Liver (tissue), 9 donors: Measurements from ENCODE around the gene GNG7. TPM values are rescaled to one million over a fixed set of nuclear protein-coding genes. Genes with fewer than 3 reads are reported as not detected.

Source experiments
- DNase-seq: peaks from one replicate; pipeline ENCODE4 v3.0.0-alpha.2; 2017; ENCODE audit warnings: low spot score
- H3K27ac ChIP-seq, 2 donors: one replicate each; pipeline ENCODE4 v1.7.0; 2013; ENCODE audit warnings: inconsistent platforms in 2 of 2, low read length in 2 of 2, control low read depth in 1 of 2, low read depth in 1 of 2, mild to moderate bottlenecking in 1 of 2
- H3K27me3 ChIP-seq, 4 donors: one replicate each; pipeline versions ENCODE4 v1.6.1 to v1.7.0; 2013; ENCODE audit warnings: low read length in 3 of 4, inconsistent platforms in 1 of 4, mild to moderate bottlenecking in 1 of 4, moderate library complexity in 1 of 4; ENCODE audit not compliant: control insufficient read depth in 4 of 4, insufficient read depth in 4 of 4
- H3K36me3 ChIP-seq, 4 donors: one replicate each; pipeline versions ENCODE4 v1.6.1 to v1.7.0; 2013; ENCODE audit warnings: low read length in 3 of 4, mild to moderate bottlenecking in 3 of 4, low read depth in 1 of 4, moderate library complexity in 1 of 4; ENCODE audit not compliant: control insufficient read depth in 4 of 4, insufficient read depth in 3 of 4
- H3K4me1 ChIP-seq, 4 donors: one replicate each; pipeline versions ENCODE4 v1.6.1 to v1.7.0; 2013; ENCODE audit warnings: low read length in 3 of 4, mild to moderate bottlenecking in 3 of 4, moderate library complexity in 1 of 4; ENCODE audit not compliant: control insufficient read depth in 4 of 4, insufficient read depth in 4 of 4
- H3K4me3 ChIP-seq, 3 donors: one replicate each; pipeline versions ENCODE4 v1.6.1 to v1.7.0; 2013; ENCODE audit warnings: low read length in 3 of 3, control low read depth in 1 of 3, low read depth in 1 of 3, mild to moderate bottlenecking in 1 of 3
- H3K9ac ChIP-seq, 2 donors: one replicate each; pipeline ENCODE4 v1.7.0; 2013; ENCODE audit warnings: low read length in 2 of 2, mild to moderate bottlenecking in 2 of 2, moderate library complexity in 2 of 2, control low read depth in 1 of 2, low read depth in 1 of 2
- H3K9me3 ChIP-seq, 4 donors: one replicate each; pipeline versions ENCODE4 v1.6.1 to v1.7.0; 2013; ENCODE audit warnings: low read length in 3 of 4; ENCODE audit not compliant: control insufficient read depth in 4 of 4
- ATF3 ChIP-seq: IDR thresholded peaks from 2 replicates; pipeline ENCODE4 v1.6.1; 2016; ENCODE audit warnings: antibody characterized with exemption
- EGR1 ChIP-seq, 2 donors: IDR thresholded peaks; 2 replicates each; pipeline ENCODE4 v1.6.1; 2016 to 2018; ENCODE audit warnings: antibody characterized with exemption in 2 of 2, low read depth in 2 of 2
- FOXA1 ChIP-seq: IDR thresholded peaks from 2 replicates; pipeline ENCODE4 v1.6.1; 2016; ENCODE audit warnings: antibody characterized with exemption
- FOXA2 ChIP-seq: IDR thresholded peaks from 2 replicates; pipeline ENCODE4 v1.6.1; 2016; ENCODE audit warnings: antibody characterized with exemption
- GABPA ChIP-seq, 2 donors: IDR thresholded peaks in 1 of 2; conservative IDR thresholded peaks in 1 of 2; 2 replicates each; pipeline ENCODE4 v1.6.1; 2016; ENCODE audit warnings: antibody characterized with exemption in 2 of 2, mild to moderate bottlenecking in 1 of 2, moderate library complexity in 1 of 2
- HNF4A ChIP-seq, 2 donors: conservative IDR thresholded peaks; 2 replicates each; pipeline ENCODE4 v1.6.1; 2016; ENCODE audit warnings: antibody characterized with exemption in 2 of 2, mild to moderate bottlenecking in 2 of 2
- HNF4G ChIP-seq: IDR thresholded peaks from 2 replicates; pipeline ENCODE4 v1.6.1; 2016; ENCODE audit warnings: antibody characterized with exemption
- MAX ChIP-seq: IDR thresholded peaks from 2 replicates; pipeline ENCODE4 v1.6.1; 2016; ENCODE audit warnings: antibody characterized with exemption
- NR2F2 ChIP-seq: IDR thresholded peaks from 2 replicates; pipeline ENCODE4 v1.6.1; 2016; ENCODE audit warnings: antibody characterized with exemption
- RAD21 ChIP-seq, 2 donors: IDR thresholded peaks; 2 replicates each; pipeline ENCODE4 v1.6.1; 2016; ENCODE audit warnings: antibody characterized with exemption in 2 of 2, mild to moderate bottlenecking in 2 of 2
- REST ChIP-seq: IDR thresholded peaks from 2 replicates; pipeline ENCODE4 v1.6.1; 2016; ENCODE audit warnings: antibody characterized with exemption, mild to moderate bottlenecking
- SP1 ChIP-seq: IDR thresholded peaks from 2 replicates; pipeline ENCODE4 v1.6.1; 2018; ENCODE audit warnings: antibody characterized with exemption, mild to moderate bottlenecking
- TAF1 ChIP-seq: conservative IDR thresholded peaks from 2 replicates; pipeline ENCODE4 v1.6.1; 2016; ENCODE audit warnings: antibody characterized with exemption, mild to moderate bottlenecking
- YY1 ChIP-seq: IDR thresholded peaks from 2 replicates; pipeline ENCODE4 v1.6.1; 2016; ENCODE audit warnings: antibody characterized with exemption, mild to moderate bottlenecking
- ZBTB33 ChIP-seq: IDR thresholded peaks from 2 replicates; pipeline ENCODE4 v1.6.1; 2016; ENCODE audit warnings: antibody characterized with exemption
- WGBS: extraction: QIAGEN DNeasy Blood & Tissue Kit; methylation state at CpG from one replicate; pipeline ENCODE4 v1.1.7; 2013; 5-methylcytosine and 5-hydroxymethylcytosine counted together
- polyA plus RNA-seq, 2 donors: library from polyadenylated mRNA; stranded (reverse) in 1 of 2; unstranded in 1 of 2; fragments of 200-250 nt in 1 of 2; fragments of >200 nt in 1 of 2; fragmentation: Nextera tagmentation in 1 of 2; extraction: Ambion mirVana in 1 of 2; gene quantifications; one replicate each; pipeline versions ENCODE4 v1.2.1 to v1.2.3, GENCODE V29; 2013 to 2015
- total RNA-seq, 2 donors: library from RNA; depleted of rRNA; stranded (reverse); fragments of >200 nt; gene quantifications; one replicate each; pipeline ENCODE4 v1.2.3, GENCODE V29; 2014
- donor health status: healthy.
- donor health status: healthy.
- donor health status: healthy.
- donor health status: healthy.
- donor health status: healthy.

GNG7 gene
- total and polyA plus RNA-seq, 4 donors = 0.75 to 1.9 (median 1.1) TPM

GRCh38 chr19:2736550-2737190, 34.2 kb upstream of the GNG7 start:
- Histone ChIP-seq H3K36me3 (peaks cover 5 to 30% (median 9%) of the 10 kb centered on the region in 4 donors), H3K4me1 (peaks cover 4 to 10% (median 8%) of the 10 kb centered on the region in 4 donors), H3K9ac (no peak overlapping the region), H3K27me3 (no peaks in the 10 kb centered on the region), H3K9me3 (peaks cover 0 to 2% (median 0%) of the 10 kb centered on the region in 4 donors), H3K27ac (no peak overlapping the region), H3K4me3 (no peak overlapping the region)
- WGBS = 96% methylated on average over 15 of the region's 15 CpGs
- DNase-seq = no peak
- TF ChIP-seq EGR1 (IDR thresholded peaks at IDR 0.05; ENCODE audit: low read depth in 2 of 2) = no peak
- no peak for TF ChIP-seq ATF3
- no peak for TF ChIP-seq MAX
- TF ChIP-seq REST = no peak
- no peak for TF ChIP-seq FOXA1
- no peak for TF ChIP-seq YY1
- no peak for TF ChIP-seq NR2F2
- TF ChIP-seq SP1 = no peak
- no peak for TF ChIP-seq HNF4A (conservative IDR thresholded peaks at IDR 0.05)
- no peak for TF ChIP-seq TAF1

GRCh38 chr19:2735374-2735773, 32.9 kb upstream of the GNG7 start:
- H3K9me3 ChIP-seq = peaks cover 0 to 2% (median 0%) of the 10 kb centered on the region in 4 donors
- no peak overlapping the region for H3K4me3 ChIP-seq
- H3K9ac ChIP-seq = no peak overlapping the region
- TF ChIP-seq FOXA2 = no peak
- TF ChIP-seq ATF3 = no peak
- no peak for TF ChIP-seq HNF4G
- TF ChIP-seq EGR1 (IDR thresholded peaks at IDR 0.05; ENCODE audit: low read depth in 2 of 2) = no peak
- no peak for TF ChIP-seq RAD21 (IDR thresholded peaks at IDR 0.05)
- TF ChIP-seq GABPA (IDR thresholded peaks at IDR 0.05 in 1 of 2, conservative IDR thresholded peaks at IDR 0.05 in 1 of 2) = no peak
- no peak for TF ChIP-seq FOXA1
- no peak for TF ChIP-seq SP1
- no peak for TF ChIP-seq ZBTB33
- peaks cover 4 to 10% (median 8%) of the 10 kb centered on the region in 4 donors for H3K4me1 ChIP-seq
- no peak for DNase-seq
- no peaks in the 10 kb centered on the region for H3K27me3 ChIP-seq
- H3K27ac ChIP-seq = no peak overlapping the region
- 97% methylated on average over 12 of the region's 12 CpGs for WGBS
- H3K36me3 ChIP-seq = peaks cover 5 to 30% (median 9%) of the 10 kb centered on the region in 4 donors
